Right hindlimb (tissue), 1 donor: ENCODE measurements around the gene PFKL.

Experiments
- DNase-seq: peaks from one replicate; pipeline ENCODE4 v3.0.0-alpha.2; 2018

The PFKL gene

GRCh38 chr21:44299458-44300261 lies at the start of gene PFKL:
PFKL (plus strand) TSS chr21:44300053; CDS start chr21:44300106, 53 bp downstream.
- peak; percentile 78 for DNase-seq

GRCh38 chr21:44253832-44254710 lies 45.8 kb upstream of the PFKL start:
- no peak for DNase-seq

GRCh38 chr21:44255511-44255981 lies 44.3 kb upstream of the PFKL start:
- peak; percentile 35 for DNase-seq

- DNase-seq, result no peak
Observed at GRCh38 chr21:44258056-44258725, 41.7 kb upstream of the PFKL start.

- no peak for DNase-seq
Observed at GRCh38 chr21:44259082-44259705, 40.7 kb upstream of the PFKL start.

GRCh38 chr21:44260066-44260465 lies 39.8 kb upstream of the PFKL start:
- DNase-seq, result no peak

GRCh38 chr21:44260791-44261631 lies 38.8 kb upstream of the PFKL start:
- DNase-seq, result no peak

GRCh38 chr21:44261675-44262295 lies 38.1 kb upstream of the PFKL start, which contains the start of gene DNMT3L:
DNMT3L (minus strand) TSS chr21:44261897; CDS start chr21:44261259, 638 bp downstream.
- DNase-seq, result no peak

GRCh38 chr21:44262338-44263056 lies 37.4 kb upstream of the PFKL start:
- DNase-seq, result no peak

GRCh38 chr21:44263221-44263760 lies 36.6 kb upstream of the PFKL start:
- no peak for DNase-seq

GRCh38 chr21:44263768-44264167 lies 36.1 kb upstream of the PFKL start:
- DNase-seq, result no peak

- DNase-seq, result no peak
Observed at GRCh38 chr21:44265734-44266270, 34.1 kb upstream of the PFKL start.

GRCh38 chr21:44267655-44268142 lies 32.2 kb upstream of the PFKL start:
- no peak for DNase-seq

GRCh38 chr21:44269090-44269489 lies 30.8 kb upstream of the PFKL start:
- DNase-seq, result no peak

- no peak for DNase-seq
Observed at GRCh38 chr21:44271558-44272283, 28.1 kb upstream of the PFKL start.

GRCh38 chr21:44272284-44272858 lies 27.5 kb upstream of the PFKL start:
- DNase-seq, result no peak

- no peak for DNase-seq
Observed at GRCh38 chr21:44273046-44273445, 26.8 kb upstream of the PFKL start.

GRCh38 chr21:44275041-44275440 lies 24.8 kb upstream of the PFKL start:
- no peak for DNase-seq
